Activated naive CD8-positive, alpha-beta T cell treated with anti-CD3 and anti-CD28 coated beads for 36 hours (primary cell): ENCODE data around the gene OVOL1. TPM values are rescaled to one million over a fixed set of nuclear protein-coding genes. Genes with fewer than 3 reads are reported as not detected.

ENCODE experiments used
- DNase-seq: peaks from one replicate; pipeline ENCODE4 v3.0.0; 2021
- H3K27ac Mint-ChIP-seq: one replicate; pipeline ENCODE4 v1.8.0; 2022; ENCODE audit warnings: mild to moderate bottlenecking, moderate library complexity, mixed read lengths
- H3K27me3 Mint-ChIP-seq: one replicate; pipeline ENCODE4 v1.8.0; 2022; ENCODE audit warnings: mild to moderate bottlenecking, mixed read lengths
- H3K36me3 Mint-ChIP-seq: one replicate; pipeline ENCODE4 v1.8.0; 2021; ENCODE audit warnings: mild to moderate bottlenecking, mixed read lengths
- H3K4me1 Mint-ChIP-seq: one replicate; pipeline ENCODE4 v1.8.0; 2021; ENCODE audit warnings: mixed read lengths
- H3K4me3 Mint-ChIP-seq: one replicate; pipeline ENCODE4 v1.8.0; 2022; ENCODE audit warnings: mild to moderate bottlenecking, moderate library complexity, mixed read lengths
- H3K9me3 Mint-ChIP-seq: one replicate; pipeline ENCODE4 v1.8.0; 2022; ENCODE audit warnings: mixed read lengths
- total RNA-seq, 2 experiments: library from RNA; stranded (reverse); gene quantifications; one replicate each; pipeline ENCODE4 v1.2.3, GENCODE V29; 2021

OVOL1 gene
- total RNA-seq, 2 experiments from 2014 or later, result 0.42 to 0.45 TPM

- no peaks in the 10 kb centered on the region for H3K36me3 Mint-ChIP-seq
- no peak for DNase-seq
- H3K27ac Mint-ChIP-seq, result no peak overlapping the region
- no peaks in the 10 kb centered on the region for H3K27me3 Mint-ChIP-seq
- H3K4me3 Mint-ChIP-seq, result no peak overlapping the region
- no peaks in the 10 kb centered on the region for H3K9me3 Mint-ChIP-seq
- H3K4me1 Mint-ChIP-seq, result no peaks in the 10 kb centered on the region
These were observed 55.3 kb downstream of the OVOL1 start for GRCh38 chr11:65842144-65842543.

GRCh38 chr11:65843811-65844210 lies 56.9 kb downstream of the OVOL1 start:
- no peaks in the 10 kb centered on the region for H3K9me3 Mint-ChIP-seq
- H3K4me1 Mint-ChIP-seq, result no peaks in the 10 kb centered on the region
- H3K36me3 Mint-ChIP-seq, result no peaks in the 10 kb centered on the region
- no peak overlapping the region for H3K4me3 Mint-ChIP-seq
- no peaks in the 10 kb centered on the region for H3K27me3 Mint-ChIP-seq
- no peak overlapping the region for H3K27ac Mint-ChIP-seq
- DNase-seq, result no peak

- Mint-ChIP-seq H3K4me1 (no peaks in the 10 kb centered on the region), H3K27me3 (no peaks in the 10 kb centered on the region), H3K4me3 (no peak overlapping the region), H3K27ac (no peak overlapping the region), H3K36me3 (no peaks in the 10 kb centered on the region), H3K9me3 (no peaks in the 10 kb centered on the region)
- no peak for DNase-seq
These were observed 57.5 kb downstream of the OVOL1 start for GRCh38 chr11:65844231-65844872.

Other genes with a start within 250 kb of the OVOL1 start
- gene LTBP3, start 228.7 kb upstream of the OVOL1 start, total RNA-seq, result 10 to 100 TPM; 35.5 to 36.0 TPM
- 10 to 100 TPM; 59.1 to 63.3 TPM for gene ZNRD2, start 216.6 kb upstream of the OVOL1 start, total RNA-seq
- gene FAM89B, start 214.5 kb upstream of the OVOL1 start, total RNA-seq, result 10 to 100 TPM; 13.6 to 15.0 TPM
- gene EHBP1L1, start 211.0 kb upstream of the OVOL1 start, total RNA-seq, result 10 to 100 TPM; 55.7 to 60.0 TPM
- under 1 TPM; 0.37 to 0.62 TPM for gene KCNK7, start 191.3 kb upstream of the OVOL1 start, total RNA-seq
- gene MAP3K11, start 172.8 kb upstream of the OVOL1 start, total RNA-seq, result 10 to 100 TPM; 51.2 to 54.8 TPM
- 10 to 100 TPM; 40.9 to 42.6 TPM for gene PCNX3, start 171.3 kb upstream of the OVOL1 start, total RNA-seq
- gene SIPA1, start 149.0 kb upstream of the OVOL1 start, total RNA-seq, result 100 to 1,000 TPM; 123 to 127 TPM
- 10 to 100 TPM; 69.6 to 71.6 TPM for gene RELA, start 124.1 kb upstream of the OVOL1 start, total RNA-seq
- gene KAT5, start 74.8 kb upstream of the OVOL1 start, total RNA-seq, result 10 to 100 TPM; 65.0 to 65.4 TPM
- gene RNASEH2C, start 66.3 kb upstream of the OVOL1 start, total RNA-seq, result 100 to 1,000 TPM; 104 to 108 TPM
- gene AP5B1, start 6.1 kb upstream of the OVOL1 start, total RNA-seq, result 10 to 100 TPM; 20.4 to 20.6 TPM
- 1 to 10 TPM; 2.4 to 3.3 TPM for gene SNX32, start 46.9 kb downstream of the OVOL1 start, total RNA-seq
- gene CFL1, start 71.1 kb downstream of the OVOL1 start, total RNA-seq, result 1,000 to 10,000 TPM; 1,050 to 1,075 TPM
- 10 to 100 TPM; 64.0 to 67.4 TPM for gene MUS81, start 73.4 kb downstream of the OVOL1 start, total RNA-seq
- 1 to 10 TPM; 8.5 to 8.9 TPM for gene EFEMP2, start 85.7 kb downstream of the OVOL1 start, total RNA-seq
- 10 to 100 TPM; 39.3 to 41.5 TPM for gene CTSW, start 92.8 kb downstream of the OVOL1 start, total RNA-seq
- gene FIBP, start 101.4 kb downstream of the OVOL1 start, total RNA-seq, result 100 to 1,000 TPM; 113 to 114 TPM
- 10 to 100 TPM; 78.5 to 81.3 TPM for gene CCDC85B, start 103.6 kb downstream of the OVOL1 start, total RNA-seq
- gene FOSL1, start 113.3 kb downstream of the OVOL1 start, total RNA-seq, result 10 to 100 TPM; 15.8 to 16.0 TPM
- gene C11orf68, start 132.0 kb downstream of the OVOL1 start, total RNA-seq, result 10 to 100 TPM; 16.8 to 16.9 TPM
- 100 to 1,000 TPM; 108 to 109 TPM for gene DRAP1, start 132.4 kb downstream of the OVOL1 start, total RNA-seq
- not detected for gene TSGA10IP, start 158.4 kb downstream of the OVOL1 start, total RNA-seq
- 10 to 100 TPM; 59.6 to 62.6 TPM for gene SART1, start 174.7 kb downstream of the OVOL1 start, total RNA-seq
- 10 to 100 TPM; 56.8 to 63.7 TPM for gene EIF1AD, start 215.1 kb downstream of the OVOL1 start, total RNA-seq
- 100 to 1,000 TPM; 253 to 277 TPM for gene BANF1, start 215.4 kb downstream of the OVOL1 start, total RNA-seq
- gene CST6, start 224.9 kb downstream of the OVOL1 start, total RNA-seq, result not detected
- gene CATSPER1, start 239.4 kb downstream of the OVOL1 start, total RNA-seq, result not detected